GM12892 (cell line): Measurements from ENCODE around the gene ATP5F1E.

Experiments used
- POLR2AphosphoS5 ChIP-seq: IDR thresholded peaks from 2 replicates; pipeline ENCODE4 v1.6.1; 2011; ENCODE audit warnings: low read depth, low read length, control low read depth
- TAF1 ChIP-seq: IDR thresholded peaks from 2 replicates; pipeline ENCODE4 v1.6.1; 2011; ENCODE audit warnings: low read depth, mild to moderate bottlenecking, control low read depth, low read length, borderline replicate concordance

- TF ChIP-seq TAF1: no peak
- no peak for TF ChIP-seq POLR2AphosphoS5
Measured at GRCh38 chr20:59020938-59021551, 11.1 kb downstream of the ATP5F1E start.
